SK-N-SH (cell line): ENCODE data around the gene BCO1.

Experiments used
- EP300 ChIP-seq, 2 experiments: IDR thresholded peaks; 2 replicates each; pipeline versions ENCODE4 v1.4.0 to v1.6.1; 2012; ENCODE audit warnings: borderline replicate concordance in 1 of 2, low read depth in 1 of 2, low read length in 1 of 2
- FOXM1 ChIP-seq: IDR thresholded peaks from 2 replicates; pipeline ENCODE4 v1.4.0; 2012; ENCODE audit warnings: low read depth, mild to moderate bottlenecking
- JUND ChIP-seq: IDR thresholded peaks from 2 replicates; pipeline ENCODE4 v1.4.0; 2012
- MXI1 ChIP-seq: IDR thresholded peaks from 2 replicates; pipeline ENCODE4 v1.6.1; 2012; ENCODE audit warnings: mild to moderate bottlenecking, low read depth, low read length, improper control_type of control experiment
- NRF1 ChIP-seq: IDR thresholded peaks from 2 replicates; pipeline ENCODE4 v1.6.1; 2012; ENCODE audit warnings: low read depth, mild to moderate bottlenecking, low read length
- RFX5 ChIP-seq: IDR thresholded peaks from 2 replicates; pipeline ENCODE4 v1.6.1; 2012; ENCODE audit warnings: mild to moderate bottlenecking, improper control_type of control experiment, low read length
- RXRA ChIP-seq: IDR thresholded peaks from 2 replicates; pipeline ENCODE4 v1.4.0; 2012; ENCODE audit warnings: low read depth, mild to moderate bottlenecking, borderline replicate concordance
- YY1 ChIP-seq: IDR thresholded peaks from 2 replicates; pipeline ENCODE4 v1.4.0; 2012; ENCODE audit warnings: low read depth, mild to moderate bottlenecking
- TF ChIP-seq, protein P1 (sequence below): fragments of 200-600 bp; sonication (generic); IDR thresholded peaks from 2 replicates; pipeline ENCODE4 v1.6.1; 2017; ENCODE audit warnings: antibody characterized with exemption, mild to moderate bottlenecking, moderate library complexity
- TF ChIP-seq, protein P2 (sequence below): fragments of 150-350 bp; IDR thresholded peaks from 2 replicates; pipeline ENCODE4 v1.6.1; 2016; ENCODE audit warnings: mild to moderate bottlenecking, low read depth, low read length
- TF ChIP-seq, protein P3 (sequence below): IDR thresholded peaks from 2 replicates; pipeline ENCODE4; 2012

DNA sequence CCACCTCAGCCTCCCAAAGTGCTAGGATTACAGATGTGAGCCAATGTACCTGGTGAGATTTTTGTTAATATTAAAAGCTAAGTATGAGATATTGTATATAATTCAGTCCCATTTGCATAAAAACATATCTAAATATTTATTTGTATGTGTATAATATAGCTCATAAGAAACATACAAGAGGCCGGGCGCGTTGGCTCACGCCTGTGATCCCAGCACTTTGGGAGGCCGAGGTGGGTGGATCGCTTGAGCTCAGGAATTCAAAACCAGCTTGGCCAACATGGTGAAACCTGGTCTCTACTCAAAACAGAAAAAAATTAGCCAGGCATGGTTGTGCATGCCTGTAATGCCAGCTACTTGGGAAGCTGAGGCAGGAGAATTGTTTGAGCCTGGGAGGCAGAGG lies 16.8 kb upstream of the BCO1 start:
- TF ChIP-seq RXRA: no peak
- TF ChIP-seq JUND: no peak
- TF ChIP-seq, protein P1, sequence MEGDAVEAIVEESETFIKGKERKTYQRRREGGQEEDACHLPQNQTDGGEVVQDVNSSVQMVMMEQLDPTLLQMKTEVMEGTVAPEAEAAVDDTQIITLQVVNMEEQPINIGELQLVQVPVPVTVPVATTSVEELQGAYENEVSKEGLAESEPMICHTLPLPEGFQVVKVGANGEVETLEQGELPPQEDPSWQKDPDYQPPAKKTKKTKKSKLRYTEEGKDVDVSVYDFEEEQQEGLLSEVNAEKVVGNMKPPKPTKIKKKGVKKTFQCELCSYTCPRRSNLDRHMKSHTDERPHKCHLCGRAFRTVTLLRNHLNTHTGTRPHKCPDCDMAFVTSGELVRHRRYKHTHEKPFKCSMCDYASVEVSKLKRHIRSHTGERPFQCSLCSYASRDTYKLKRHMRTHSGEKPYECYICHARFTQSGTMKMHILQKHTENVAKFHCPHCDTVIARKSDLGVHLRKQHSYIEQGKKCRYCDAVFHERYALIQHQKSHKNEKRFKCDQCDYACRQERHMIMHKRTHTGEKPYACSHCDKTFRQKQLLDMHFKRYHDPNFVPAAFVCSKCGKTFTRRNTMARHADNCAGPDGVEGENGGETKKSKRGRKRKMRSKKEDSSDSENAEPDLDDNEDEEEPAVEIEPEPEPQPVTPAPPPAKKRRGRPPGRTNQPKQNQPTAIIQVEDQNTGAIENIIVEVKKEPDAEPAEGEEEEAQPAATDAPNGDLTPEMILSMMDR: no peak
- TF ChIP-seq FOXM1: no peak
- TF ChIP-seq, protein P2, sequence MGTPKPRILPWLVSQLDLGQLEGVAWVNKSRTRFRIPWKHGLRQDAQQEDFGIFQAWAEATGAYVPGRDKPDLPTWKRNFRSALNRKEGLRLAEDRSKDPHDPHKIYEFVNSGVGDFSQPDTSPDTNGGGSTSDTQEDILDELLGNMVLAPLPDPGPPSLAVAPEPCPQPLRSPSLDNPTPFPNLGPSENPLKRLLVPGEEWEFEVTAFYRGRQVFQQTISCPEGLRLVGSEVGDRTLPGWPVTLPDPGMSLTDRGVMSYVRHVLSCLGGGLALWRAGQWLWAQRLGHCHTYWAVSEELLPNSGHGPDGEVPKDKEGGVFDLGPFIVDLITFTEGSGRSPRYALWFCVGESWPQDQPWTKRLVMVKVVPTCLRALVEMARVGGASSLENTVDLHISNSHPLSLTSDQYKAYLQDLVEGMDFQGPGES: no peak
- TF ChIP-seq RFX5: no peak
- no peak for TF ChIP-seq YY1
- no peak for TF ChIP-seq MXI1
- no peak for TF ChIP-seq NRF1
- no peak for TF ChIP-seq EP300 (IDR thresholded peaks at IDR 0.05; ENCODE audit: borderline replicate concordance in 1 of 2, low read depth in 1 of 2, low read length in 1 of 2)
- TF ChIP-seq, protein P3, sequence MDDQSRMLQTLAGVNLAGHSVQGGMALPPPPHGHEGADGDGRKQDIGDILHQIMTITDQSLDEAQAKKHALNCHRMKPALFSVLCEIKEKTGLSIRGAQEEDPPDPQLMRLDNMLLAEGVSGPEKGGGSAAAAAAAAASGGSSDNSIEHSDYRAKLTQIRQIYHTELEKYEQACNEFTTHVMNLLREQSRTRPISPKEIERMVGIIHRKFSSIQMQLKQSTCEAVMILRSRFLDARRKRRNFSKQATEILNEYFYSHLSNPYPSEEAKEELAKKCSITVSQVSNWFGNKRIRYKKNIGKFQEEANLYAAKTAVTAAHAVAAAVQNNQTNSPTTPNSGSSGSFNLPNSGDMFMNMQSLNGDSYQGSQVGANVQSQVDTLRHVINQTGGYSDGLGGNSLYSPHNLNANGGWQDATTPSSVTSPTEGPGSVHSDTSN: no peak
